Measurements from ENCODE around the gene SAGE1. TPM values are rescaled to one million over a fixed set of nuclear protein-coding genes. Genes with fewer than 3 reads are reported as not detected.
"Not testable (repeated sequence)": the region's sequence is repeated elsewhere in the genome, so short reads cannot be mapped to it uniquely, and the experiment has no call there.

SAGE1 gene, protein sequence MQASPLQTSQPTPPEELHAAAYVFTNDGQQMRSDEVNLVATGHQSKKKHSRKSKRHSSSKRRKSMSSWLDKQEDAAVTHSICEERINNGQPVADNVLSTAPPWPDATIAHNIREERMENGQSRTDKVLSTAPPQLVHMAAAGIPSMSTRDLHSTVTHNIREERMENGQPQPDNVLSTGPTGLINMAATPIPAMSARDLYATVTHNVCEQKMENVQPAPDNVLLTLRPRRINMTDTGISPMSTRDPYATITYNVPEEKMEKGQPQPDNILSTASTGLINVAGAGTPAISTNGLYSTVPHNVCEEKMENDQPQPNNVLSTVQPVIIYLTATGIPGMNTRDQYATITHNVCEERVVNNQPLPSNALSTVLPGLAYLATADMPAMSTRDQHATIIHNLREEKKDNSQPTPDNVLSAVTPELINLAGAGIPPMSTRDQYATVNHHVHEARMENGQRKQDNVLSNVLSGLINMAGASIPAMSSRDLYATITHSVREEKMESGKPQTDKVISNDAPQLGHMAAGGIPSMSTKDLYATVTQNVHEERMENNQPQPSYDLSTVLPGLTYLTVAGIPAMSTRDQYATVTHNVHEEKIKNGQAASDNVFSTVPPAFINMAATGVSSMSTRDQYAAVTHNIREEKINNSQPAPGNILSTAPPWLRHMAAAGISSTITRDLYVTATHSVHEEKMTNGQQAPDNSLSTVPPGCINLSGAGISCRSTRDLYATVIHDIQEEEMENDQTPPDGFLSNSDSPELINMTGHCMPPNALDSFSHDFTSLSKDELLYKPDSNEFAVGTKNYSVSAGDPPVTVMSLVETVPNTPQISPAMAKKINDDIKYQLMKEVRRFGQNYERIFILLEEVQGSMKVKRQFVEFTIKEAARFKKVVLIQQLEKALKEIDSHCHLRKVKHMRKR
- not detected for total RNA-seq
- polyA plus RNA-seq: not detected

DNA sequence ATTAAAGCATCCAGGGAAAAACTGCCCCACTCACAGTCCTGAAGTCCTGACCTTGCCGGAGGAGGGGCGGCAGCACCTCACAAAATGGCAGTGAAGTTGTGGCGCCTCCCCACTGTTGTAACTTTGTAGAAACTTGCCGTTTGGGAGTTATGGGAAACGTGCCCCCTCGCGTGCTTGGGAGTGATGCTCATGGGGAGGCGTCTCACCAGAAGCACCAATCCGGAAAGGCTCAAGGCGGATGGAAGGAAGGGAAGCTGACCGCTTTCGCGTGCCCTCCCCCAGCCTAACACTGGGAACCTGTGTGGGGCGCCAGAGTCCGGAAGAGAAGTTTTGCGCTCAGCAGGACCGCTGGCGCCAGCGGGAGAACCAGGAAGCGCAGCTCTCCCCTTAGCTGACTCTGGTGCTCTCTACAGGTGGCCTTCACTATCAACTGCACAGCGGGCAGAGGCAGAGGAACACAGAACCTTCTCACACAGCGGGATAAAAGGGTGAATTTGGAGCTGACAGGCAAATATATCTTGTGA, at the start of gene SAGE1, which contains the start of gene CT45A10:
TSS of gene SAGE1 (plus strand) at position 423 of the 524 bp plus-strand sequence. CDS start 2,527 bp downstream, outside the sequence.
TSS of gene CT45A10 (minus strand) at position 151 of the 524 bp plus-strand sequence. CDS start 8,100 bp downstream, outside the sequence.
- Histone ChIP-seq H3K9me3 (ENCODE audit: control insufficient read depth in 2 of 2, low read length in 2 of 2) (no peaks in the 10 kb centered on the region), H3K4me3 (ENCODE audit: low read depth, low read length) (no peak within 1 kb of the TSS), H3K27ac (ENCODE audit: insufficient read depth, low read length, poor library complexity, severe bottlenecking) (no peak within 1 kb of the TSS), H3K27me3 (ENCODE audit: control insufficient read depth, insufficient read depth, low read length) (no peaks in the 10 kb centered on the region), H3K4me1 (ENCODE audit: control insufficient read depth, insufficient read depth, low read length, poor library complexity, severe bottlenecking) (no peaks in the 10 kb centered on the region), H3K36me3 (ENCODE audit: control insufficient read depth, insufficient read depth, low read length) (no peaks in the 10 kb centered on the region)
- H3K27ac Mint-ChIP-seq: no peak within 1 kb of the TSS
- no peaks in the 10 kb centered on the region for H3K27me3 Mint-ChIP-seq
- ATAC-seq (ENCODE audit: low read depth in 2 of 2) (no peak), DNase-seq (no peak)
- no peaks in the 10 kb centered on the region for H3K4me1 Mint-ChIP-seq
- peaks cover 0 to 1% (median 0%) of the 10 kb centered on the region in 7 donors for H3K9me3 Mint-ChIP-seq
- H3K4me3 Mint-ChIP-seq: no peak within 1 kb of the TSS
- H3K36me3 Mint-ChIP-seq: no peaks in the 10 kb centered on the region

DNA sequence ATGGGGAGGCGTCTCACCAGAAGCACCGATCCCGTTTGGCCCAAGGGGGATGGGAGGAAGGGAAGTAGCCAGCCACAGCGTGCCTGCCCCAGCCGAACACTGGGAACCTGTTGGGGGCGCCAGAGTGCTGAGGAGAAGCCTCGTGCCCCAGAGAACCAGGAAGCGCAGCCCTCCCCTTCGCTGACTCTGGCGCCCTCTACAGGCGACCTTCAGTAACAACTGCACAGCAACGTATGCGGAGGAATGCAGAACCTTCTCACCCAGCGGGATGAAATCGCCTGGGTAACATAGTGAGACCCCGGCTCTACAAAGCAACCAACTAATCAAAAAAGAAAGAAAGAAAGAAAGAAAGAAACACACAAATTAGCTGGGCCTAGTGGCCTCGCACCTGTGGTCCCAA, 39.1 kb upstream of the SAGE1 start, which contains the start of gene CT45A8:
TSS of gene CT45A8 (minus strand) at position 101 of the 400 bp plus-strand sequence. CDS start 3,755 bp downstream, outside the sequence.
- not testable (repeated sequence) for H3K36me3 ChIP-seq (ENCODE audit: control insufficient read depth, insufficient read depth, low read length); ATAC-seq (ENCODE audit: low read depth in 2 of 2); H3K4me3 Mint-ChIP-seq; H3K36me3 Mint-ChIP-seq; H3K27me3 Mint-ChIP-seq; H3K27ac Mint-ChIP-seq; H3K4me3 ChIP-seq (ENCODE audit: low read depth, low read length); H3K9me3 ChIP-seq (ENCODE audit: control insufficient read depth in 2 of 2, low read length in 2 of 2); H3K4me1 Mint-ChIP-seq; H3K9me3 Mint-ChIP-seq; H3K27ac ChIP-seq (ENCODE audit: insufficient read depth, low read length, poor library complexity, severe bottlenecking); DNase-seq; H3K27me3 ChIP-seq (ENCODE audit: control insufficient read depth, insufficient read depth, low read length); H3K4me1 ChIP-seq (ENCODE audit: control insufficient read depth, insufficient read depth, low read length, poor library complexity, severe bottlenecking)

DNA sequence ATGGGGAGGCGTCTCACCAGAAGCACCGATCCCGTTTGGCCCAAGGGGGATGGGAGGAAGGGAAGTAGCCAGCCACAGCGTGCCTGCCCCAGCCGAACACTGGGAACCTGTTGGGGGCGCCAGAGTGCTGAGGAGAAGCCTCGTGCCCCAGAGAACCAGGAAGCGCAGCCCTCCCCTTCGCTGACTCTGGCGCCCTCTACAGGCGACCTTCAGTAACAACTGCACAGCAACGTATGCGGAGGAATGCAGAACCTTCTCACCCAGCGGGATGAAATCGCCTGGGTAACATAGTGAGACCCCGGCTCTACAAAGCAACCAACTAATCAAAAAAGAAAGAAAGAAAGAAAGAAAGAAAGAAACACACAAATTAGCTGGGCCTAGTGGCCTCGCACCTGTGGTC, 21.8 kb upstream of the SAGE1 start, which contains the start of gene CT45A9:
TSS of gene CT45A9 (minus strand) at position 101 of the 400 bp plus-strand sequence. CDS start 3,751 bp downstream, outside the sequence.
- not testable (repeated sequence) for H3K4me3 Mint-ChIP-seq; H3K27me3 ChIP-seq (ENCODE audit: control insufficient read depth, insufficient read depth, low read length); ATAC-seq (ENCODE audit: low read depth in 2 of 2); H3K4me3 ChIP-seq (ENCODE audit: low read depth, low read length); H3K4me1 ChIP-seq (ENCODE audit: control insufficient read depth, insufficient read depth, low read length, poor library complexity, severe bottlenecking); H3K36me3 Mint-ChIP-seq; H3K9me3 ChIP-seq (ENCODE audit: control insufficient read depth in 2 of 2, low read length in 2 of 2); H3K27ac ChIP-seq (ENCODE audit: insufficient read depth, low read length, poor library complexity, severe bottlenecking); DNase-seq; H3K36me3 ChIP-seq (ENCODE audit: control insufficient read depth, insufficient read depth, low read length); H3K9me3 Mint-ChIP-seq; H3K27ac Mint-ChIP-seq; H3K27me3 Mint-ChIP-seq; H3K4me1 Mint-ChIP-seq

DNA sequence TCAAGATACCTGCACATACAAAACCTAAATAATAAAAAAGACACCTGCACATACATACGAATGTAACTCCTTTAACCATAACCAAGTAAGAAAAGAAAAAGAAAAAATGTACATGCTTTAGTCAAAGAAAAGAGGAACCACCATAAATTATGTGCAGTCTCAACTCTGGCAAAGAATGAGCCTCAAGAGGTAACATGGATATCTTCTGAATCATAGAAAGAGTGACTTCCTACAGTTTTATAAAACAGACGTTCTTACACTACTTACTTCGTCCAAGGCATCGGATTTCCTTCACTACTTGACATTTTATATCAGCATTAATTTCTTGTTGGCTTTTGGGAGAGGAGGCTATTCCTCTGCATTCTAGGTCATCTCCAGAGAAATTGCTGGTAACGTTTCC, 10.8 kb upstream of the SAGE1 start:
- ATAC-seq (ENCODE audit: low read depth in 2 of 2); H3K4me3 ChIP-seq (ENCODE audit: low read depth, low read length); H3K4me1 ChIP-seq (ENCODE audit: control insufficient read depth, insufficient read depth, low read length, poor library complexity, severe bottlenecking); H3K9me3 Mint-ChIP-seq; H3K27me3 Mint-ChIP-seq; H3K9me3 ChIP-seq (ENCODE audit: control insufficient read depth in 2 of 2, low read length in 2 of 2); H3K4me3 Mint-ChIP-seq; H3K4me1 Mint-ChIP-seq; H3K36me3 Mint-ChIP-seq; H3K36me3 ChIP-seq (ENCODE audit: control insufficient read depth, insufficient read depth, low read length); H3K27ac ChIP-seq (ENCODE audit: insufficient read depth, low read length, poor library complexity, severe bottlenecking); H3K27me3 ChIP-seq (ENCODE audit: control insufficient read depth, insufficient read depth, low read length); DNase-seq; H3K27ac Mint-ChIP-seq: not testable (repeated sequence)

DNA sequence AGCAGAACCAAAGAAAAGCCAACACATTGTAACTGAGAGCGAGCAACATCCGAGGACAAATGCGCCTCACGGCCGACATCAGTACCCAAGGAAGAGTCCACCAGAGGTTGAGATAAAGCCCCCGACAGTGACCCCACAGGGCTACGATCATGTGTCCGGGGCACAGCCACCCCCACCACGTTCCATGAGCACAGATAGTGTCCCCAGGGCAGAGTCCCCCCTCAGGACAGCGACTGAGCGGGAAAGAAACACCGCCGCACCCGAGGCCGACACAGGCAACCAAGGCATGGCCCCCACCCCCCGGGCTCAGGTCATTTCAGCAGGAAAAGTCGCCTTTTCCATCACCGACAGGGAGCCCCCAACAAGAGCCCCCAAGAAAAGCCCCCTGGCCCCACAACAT, 5.3 kb upstream of the SAGE1 start:
- not testable (repeated sequence) for H3K36me3 ChIP-seq (ENCODE audit: control insufficient read depth, insufficient read depth, low read length); H3K4me3 Mint-ChIP-seq; H3K4me1 ChIP-seq (ENCODE audit: control insufficient read depth, insufficient read depth, low read length, poor library complexity, severe bottlenecking); H3K36me3 Mint-ChIP-seq; H3K4me3 ChIP-seq (ENCODE audit: low read depth, low read length); H3K27me3 Mint-ChIP-seq; H3K27ac Mint-ChIP-seq; H3K4me1 Mint-ChIP-seq; DNase-seq; H3K27me3 ChIP-seq (ENCODE audit: control insufficient read depth, insufficient read depth, low read length); H3K27ac ChIP-seq (ENCODE audit: insufficient read depth, low read length, poor library complexity, severe bottlenecking); ATAC-seq (ENCODE audit: low read depth in 2 of 2); H3K9me3 ChIP-seq (ENCODE audit: control insufficient read depth in 2 of 2, low read length in 2 of 2); H3K9me3 Mint-ChIP-seq

DNA sequence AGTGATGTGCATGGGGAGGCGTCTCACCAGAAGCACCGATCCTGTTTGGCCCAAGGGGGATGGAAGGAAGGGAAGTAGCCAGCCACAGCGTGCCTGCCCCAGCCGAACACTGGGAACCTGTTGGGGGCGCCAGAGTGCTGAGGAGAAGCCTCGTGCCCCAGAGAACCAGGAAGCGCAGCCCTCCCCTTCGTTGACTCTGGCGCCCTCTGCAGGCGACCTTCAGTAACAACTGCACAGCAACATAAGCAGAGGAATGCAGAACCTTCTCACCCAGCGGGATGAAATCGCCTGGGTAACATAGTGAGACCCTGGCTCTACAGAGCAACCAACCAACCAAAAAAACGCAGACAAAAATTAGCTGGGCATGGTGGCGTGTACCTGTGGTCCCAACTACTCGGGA, 4.5 kb upstream of the SAGE1 start:
- not testable (repeated sequence) for H3K27me3 ChIP-seq (ENCODE audit: control insufficient read depth, insufficient read depth, low read length); H3K9me3 Mint-ChIP-seq; H3K27ac ChIP-seq (ENCODE audit: insufficient read depth, low read length, poor library complexity, severe bottlenecking); H3K36me3 Mint-ChIP-seq; H3K4me3 Mint-ChIP-seq; H3K36me3 ChIP-seq (ENCODE audit: control insufficient read depth, insufficient read depth, low read length); H3K4me1 ChIP-seq (ENCODE audit: control insufficient read depth, insufficient read depth, low read length, poor library complexity, severe bottlenecking); H3K27ac Mint-ChIP-seq; H3K4me3 ChIP-seq (ENCODE audit: low read depth, low read length); H3K27me3 Mint-ChIP-seq; ATAC-seq (ENCODE audit: low read depth in 2 of 2); H3K4me1 Mint-ChIP-seq; H3K9me3 ChIP-seq (ENCODE audit: control insufficient read depth in 2 of 2, low read length in 2 of 2)
- peak in 2 of 3 donors; percentile 2 to 15 for DNase-seq

DNA sequence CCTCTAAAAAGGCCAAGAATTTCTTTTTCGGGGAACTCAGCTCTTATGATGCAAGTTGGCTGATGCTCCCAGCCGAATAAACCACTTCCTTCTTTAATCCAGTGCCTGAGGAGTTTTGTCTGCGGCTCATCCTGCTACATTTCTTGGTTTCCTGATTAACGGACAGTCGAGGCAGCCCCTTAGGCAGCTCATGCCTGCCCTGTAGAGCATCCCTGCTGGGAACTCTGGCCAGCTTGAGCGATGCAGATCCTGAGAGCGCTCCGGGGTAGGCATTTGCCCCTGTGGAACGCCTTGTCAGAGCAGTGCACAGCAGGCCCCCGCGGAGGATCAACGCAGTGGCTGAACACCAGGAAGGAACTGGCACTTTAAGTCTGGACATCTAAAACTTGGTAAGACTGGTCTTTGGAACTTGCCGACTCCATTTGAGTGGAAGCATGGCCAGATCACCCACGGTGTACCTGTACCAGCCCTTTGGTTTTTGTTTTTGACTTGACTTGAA, 3.4 kb upstream of the SAGE1 start:
- no peaks in the 10 kb centered on the region for H3K4me1 Mint-ChIP-seq
- no peaks in the 10 kb centered on the region for H3K36me3 Mint-ChIP-seq
- no peak for DNase-seq
- no peak for ATAC-seq (ENCODE audit: low read depth in 2 of 2)
- H3K27ac Mint-ChIP-seq: no peak overlapping the region
- Histone ChIP-seq H3K9me3 (ENCODE audit: control insufficient read depth in 2 of 2, low read length in 2 of 2) (no peaks in the 10 kb centered on the region), H3K36me3 (ENCODE audit: control insufficient read depth, insufficient read depth, low read length) (no peaks in the 10 kb centered on the region), H3K4me3 (ENCODE audit: low read depth, low read length) (no peak overlapping the region), H3K4me1 (ENCODE audit: control insufficient read depth, insufficient read depth, low read length, poor library complexity, severe bottlenecking) (no peaks in the 10 kb centered on the region), H3K27me3 (ENCODE audit: control insufficient read depth, insufficient read depth, low read length) (no peaks in the 10 kb centered on the region), H3K27ac (ENCODE audit: insufficient read depth, low read length, poor library complexity, severe bottlenecking) (no peak overlapping the region)
- no peaks in the 10 kb centered on the region for H3K27me3 Mint-ChIP-seq
- H3K9me3 Mint-ChIP-seq: peaks cover 0 to 1% (median 0%) of the 10 kb centered on the region in 7 donors
- no peak overlapping the region for H3K4me3 Mint-ChIP-seq
